A673 (cell line): ENCODE data around the gene DHX34.
"Not testable (repeated sequence)": the region's sequence is repeated elsewhere in the genome, so short reads cannot be mapped to it uniquely, and the experiment has no call there.

Experiments
- CTCF ChIP-seq: fragments of 300-800, 200-600 bp; sonication (generic); conservative IDR thresholded peaks from 2 replicates; pipeline ENCODE4 v1.5.1; 2017; ENCODE audit warnings: low read depth, mild to moderate bottlenecking, antibody characterized with exemption, low read length, moderate library complexity, mixed read lengths
- EZH2 ChIP-seq: fragments of 200-600 bp; sonication (generic); IDR thresholded peaks from 2 replicates; pipeline ENCODE4 v1.6.1; 2017; ENCODE audit warnings: borderline replicate concordance, low read depth, mild to moderate bottlenecking, mixed read lengths, antibody characterized with exemption, low read length; ENCODE audit not compliant: poor library complexity, severe bottlenecking

- not testable (repeated sequence) for TF ChIP-seq CTCF, EZH2
These were observed 16.3 kb downstream of the DHX34 start for GRCh38 chr19:47365455-47365854.
